ENCODE data around the gene DGKD. TPM values are rescaled to one million over a fixed set of nuclear protein-coding genes. Genes with fewer than 3 reads are reported as not detected.

Gene DGKD
- total and polyA plus RNA-seq, 2 experiments from 2014 or later = 3.9 to 4.0 TPM

DNA sequence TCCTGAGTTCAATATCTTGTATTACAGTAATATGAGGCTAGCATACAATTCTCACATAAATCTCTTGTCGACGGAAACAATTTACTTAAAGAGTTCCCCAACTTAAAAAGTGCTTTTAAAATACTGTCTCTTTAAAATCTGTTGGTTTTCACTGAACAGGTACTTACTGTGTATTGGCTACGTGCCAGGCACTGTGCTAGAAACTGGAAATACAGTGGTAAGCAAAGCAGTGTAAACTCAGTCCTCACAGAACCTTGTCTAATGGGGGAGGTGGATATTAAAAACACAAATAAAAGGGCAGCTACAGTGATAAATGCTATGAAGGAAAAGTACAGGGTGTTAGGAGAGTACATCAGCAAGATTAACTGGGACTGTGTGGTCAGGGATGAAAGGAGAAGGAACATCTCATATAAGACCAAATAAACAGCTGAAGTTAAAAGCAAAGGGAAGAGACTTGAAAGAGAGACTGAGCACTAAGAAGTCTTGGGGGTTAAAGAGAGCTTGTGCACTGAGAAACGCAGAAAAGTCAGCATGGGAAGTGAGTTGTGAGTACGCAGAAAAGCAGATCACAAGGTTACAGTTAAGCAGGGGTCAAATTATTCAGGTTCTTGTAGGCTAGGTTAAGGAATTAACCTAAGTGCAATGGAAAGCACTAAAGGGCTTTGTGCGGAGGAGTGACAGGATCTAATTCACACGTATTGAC, 159.8 kb downstream of the DGKD start:
- Histone ChIP-seq H3K79me2 (ENCODE audit: insufficient read depth) (no peaks in the 10 kb centered on the region), H2AFZ (no peak overlapping the region), H3K36me3 (ENCODE audit: low read depth) (peaks cover 5% of the 10 kb centered on the region), H3K9me2 (ENCODE audit: insufficient read depth) (no peaks in the 10 kb centered on the region), H3K4me3 (no peak overlapping the region), H3K4me1 (ENCODE audit: insufficient read depth) (no peaks in the 10 kb centered on the region), H3K9me3 (ENCODE audit: low read depth) (no peaks in the 10 kb centered on the region), H3F3A (ENCODE audit: insufficient read depth) (no peaks in the 10 kb centered on the region), H3K27ac (no peak overlapping the region), H3K27me3 (replicated peaks; ENCODE audit: insufficient read depth) (no peaks in the 10 kb centered on the region), H3K9ac (no peak overlapping the region), H3K4me2 (ENCODE audit: unreplicated experiment) (no peak overlapping the region), H4K20me1 (ENCODE audit: insufficient read depth) (no peaks in the 10 kb centered on the region)
- in situ Hi-C loops (cut with MboI) = no loop called here
- no peak for TF ChIP-seq EZH2phosphoT487 (IDR thresholded peaks at IDR 0.05; ENCODE audit: insufficient read depth, low read depth)
- TF ChIP-seq EZH2 (IDR thresholded peaks at IDR 0.05; ENCODE audit: insufficient read depth, poor library complexity, severe bottlenecking) = no peak
- no peak for DNase-seq
- 77 to 81% methylated on average over 7 of the region's 7 CpGs for WGBS, 2 experiments (ENCODE audit: low coverage in 1 of 2, low lambda C conversion rate in 2 of 2, missing lambda C conversion rate in 2 of 2)

DNA sequence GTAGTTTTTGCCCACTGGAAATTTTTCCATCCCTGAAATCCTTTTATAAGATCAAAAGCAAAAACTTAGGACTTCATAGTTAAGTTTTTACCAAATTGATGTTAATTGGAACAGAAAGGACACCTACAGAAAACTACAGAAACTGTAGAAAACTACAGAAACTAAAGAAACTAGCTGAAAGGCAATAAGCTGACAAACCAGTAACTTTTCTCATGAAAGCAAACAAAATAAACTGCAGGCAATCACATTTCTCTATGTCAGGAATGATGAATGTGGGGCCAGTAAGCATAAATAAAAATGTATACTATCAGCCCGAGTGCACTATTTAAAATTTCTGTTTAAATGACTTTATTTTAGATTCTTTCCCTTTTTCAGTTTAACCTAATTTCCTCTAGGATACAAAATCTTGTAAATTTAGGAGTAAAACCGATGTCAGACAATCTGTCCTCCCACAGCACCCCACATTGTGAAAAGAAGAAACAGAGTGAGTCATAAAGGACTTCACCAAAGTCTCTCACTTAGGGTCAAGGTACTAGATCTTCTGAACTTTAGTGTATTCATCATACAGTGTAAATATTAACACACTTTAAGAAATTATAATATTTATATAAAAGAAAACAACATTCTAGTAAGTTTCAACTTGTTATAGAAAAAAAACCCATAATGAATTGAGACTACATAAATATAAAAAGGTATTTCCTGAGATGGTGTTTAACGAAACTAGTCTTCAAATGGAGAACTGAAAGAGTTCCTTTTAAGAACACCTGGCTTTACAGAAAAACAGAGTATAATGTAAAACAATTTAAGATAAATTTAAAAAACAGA, 165.7 kb downstream of the DGKD start:
- H3K4me3 ChIP-seq = no peak overlapping the region
- H3K9me2 ChIP-seq (ENCODE audit: insufficient read depth) = no peaks in the 10 kb centered on the region
- H3K36me3 ChIP-seq (ENCODE audit: low read depth) = peaks cover 47% of the 10 kb centered on the region
- no peaks in the 10 kb centered on the region for H3K9me3 ChIP-seq (ENCODE audit: low read depth)
- no peaks in the 10 kb centered on the region for H3K79me2 ChIP-seq (ENCODE audit: insufficient read depth)
- no peaks in the 10 kb centered on the region for H3K27me3 ChIP-seq (replicated peaks; ENCODE audit: insufficient read depth)
- WGBS, 2 experiments (ENCODE audit: low coverage in 1 of 2, low lambda C conversion rate in 2 of 2, missing lambda C conversion rate in 2 of 2) = 97 to 98% methylated on average over 3 of the region's 3 CpGs
- no peak for DNase-seq
- no peak overlapping the region for H3K4me2 ChIP-seq (ENCODE audit: unreplicated experiment)
- in situ Hi-C loops (cut with MboI) = no loop called here
- no peaks in the 10 kb centered on the region for H3K4me1 ChIP-seq (ENCODE audit: insufficient read depth)
- no peak overlapping the region for H3K27ac ChIP-seq
- no peaks in the 10 kb centered on the region for H4K20me1 ChIP-seq (ENCODE audit: insufficient read depth)
- H2AFZ ChIP-seq = no peak overlapping the region
- no peaks in the 10 kb centered on the region for H3F3A ChIP-seq (ENCODE audit: insufficient read depth)
- no peak overlapping the region for H3K9ac ChIP-seq
- no peak for TF ChIP-seq EZH2 (IDR thresholded peaks at IDR 0.05; ENCODE audit: insufficient read depth, poor library complexity, severe bottlenecking)
- TF ChIP-seq EZH2phosphoT487 (IDR thresholded peaks at IDR 0.05; ENCODE audit: insufficient read depth, low read depth) = no peak

Small RNA genes lying within 50 kb of the gene (small RNA-seq; reads per million reads assigned to genes)
- not detected for gene RF00019 (ENCODE audit: low read depth, low replicate concordance)

Other genes starting within 250 kb of the DGKD start
- 17.2 and 18.5 TPM in 2 replicates for gene ATG16L1, start 102.8 kb upstream of the DGKD start, total RNA-seq (2014; rRNA removed; shearing (Covaris generic))
- gene ATG16L1, start 102.8 kb upstream of the DGKD start, polyA plus RNA-seq (2016; fragmentation: Nextera tagmentation; extraction: Ambion mirVana) = 16.2 and 16.7 TPM in 2 replicates
- not detected in 2 replicates for gene SAG, start 46.7 kb upstream of the DGKD start, total RNA-seq (2014; rRNA removed; shearing (Covaris generic))
- not detected in 2 replicates for gene SAG, start 46.7 kb upstream of the DGKD start, polyA plus RNA-seq (2016; fragmentation: Nextera tagmentation; extraction: Ambion mirVana)
- 31.0 and 36.8 TPM in 2 replicates for gene USP40, start 212.3 kb downstream of the DGKD start, total RNA-seq (2014; rRNA removed; shearing (Covaris generic))
- gene USP40, start 212.3 kb downstream of the DGKD start, polyA plus RNA-seq (2016; fragmentation: Nextera tagmentation; extraction: Ambion mirVana) = 24.7 and 25.1 TPM in 2 replicates

All from GM23248 (cell line).